ENCODE data around the gene IL6ST. TPM values are rescaled to one million over a fixed set of nuclear protein-coding genes. Genes with fewer than 3 reads are reported as not detected.

IL6ST gene
- total and polyA plus RNA-seq, 10 of the 15 experiments (the other 5 are each of a cell fraction or from before 2014, with no cell fraction given), result 1.5 to 139 (median 13.0) TPM

DNA sequence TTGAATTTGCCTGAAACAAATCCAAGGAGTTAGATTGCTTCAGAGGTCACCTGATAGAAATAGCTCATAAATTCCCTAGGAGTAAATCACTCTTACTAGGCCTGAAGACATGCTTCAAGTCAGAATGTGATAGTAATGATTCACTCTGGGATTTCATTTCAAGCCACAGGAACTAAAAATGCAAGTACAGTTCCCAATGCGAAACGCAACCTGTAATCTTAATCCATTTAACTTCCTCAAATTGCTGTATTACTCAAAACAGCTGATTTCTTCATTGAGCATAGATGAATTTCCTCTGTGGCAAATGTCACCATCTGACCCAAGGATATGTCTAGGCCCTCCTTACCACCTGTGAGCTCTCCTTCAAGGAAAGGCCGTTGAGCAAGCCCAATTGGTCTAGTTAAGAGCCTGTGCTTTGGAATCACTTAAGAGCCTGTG, 32.1 kb upstream of the IL6ST start (continued):
- TF ChIP-seq, protein P1, sequence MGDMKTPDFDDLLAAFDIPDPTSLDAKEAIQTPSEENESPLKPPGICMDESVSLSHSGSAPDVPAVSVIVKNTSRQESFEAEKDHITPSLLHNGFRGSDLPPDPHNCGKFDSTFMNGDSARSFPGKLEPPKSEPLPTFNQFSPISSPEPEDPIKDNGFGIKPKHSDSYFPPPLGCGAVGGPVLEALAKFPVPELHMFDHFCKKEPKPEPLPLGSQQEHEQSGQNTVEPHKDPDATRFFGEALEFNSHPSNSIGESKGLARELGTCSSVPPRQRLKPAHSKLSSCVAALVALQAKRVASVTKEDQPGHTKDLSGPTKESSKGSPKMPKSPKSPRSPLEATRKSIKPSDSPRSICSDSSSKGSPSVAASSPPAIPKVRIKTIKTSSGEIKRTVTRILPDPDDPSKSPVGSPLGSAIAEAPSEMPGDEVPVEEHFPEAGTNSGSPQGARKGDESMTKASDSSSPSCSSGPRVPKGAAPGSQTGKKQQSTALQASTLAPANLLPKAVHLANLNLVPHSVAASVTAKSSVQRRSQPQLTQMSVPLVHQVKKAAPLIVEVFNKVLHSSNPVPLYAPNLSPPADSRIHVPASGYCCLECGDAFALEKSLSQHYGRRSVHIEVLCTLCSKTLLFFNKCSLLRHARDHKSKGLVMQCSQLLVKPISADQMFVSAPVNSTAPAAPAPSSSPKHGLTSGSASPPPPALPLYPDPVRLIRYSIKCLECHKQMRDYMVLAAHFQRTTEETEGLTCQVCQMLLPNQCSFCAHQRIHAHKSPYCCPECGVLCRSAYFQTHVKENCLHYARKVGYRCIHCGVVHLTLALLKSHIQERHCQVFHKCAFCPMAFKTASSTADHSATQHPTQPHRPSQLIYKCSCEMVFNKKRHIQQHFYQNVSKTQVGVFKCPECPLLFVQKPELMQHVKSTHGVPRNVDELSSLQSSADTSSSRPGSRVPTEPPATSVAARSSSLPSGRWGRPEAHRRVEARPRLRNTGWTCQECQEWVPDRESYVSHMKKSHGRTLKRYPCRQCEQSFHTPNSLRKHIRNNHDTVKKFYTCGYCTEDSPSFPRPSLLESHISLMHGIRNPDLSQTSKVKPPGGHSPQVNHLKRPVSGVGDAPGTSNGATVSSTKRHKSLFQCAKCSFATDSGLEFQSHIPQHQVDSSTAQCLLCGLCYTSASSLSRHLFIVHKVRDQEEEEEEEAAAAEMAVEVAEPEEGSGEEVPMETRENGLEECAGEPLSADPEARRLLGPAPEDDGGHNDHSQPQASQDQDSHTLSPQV (IDR thresholded peaks at IDR 0.05), result no peak
- TF ChIP-seq HDGF (IDR thresholded peaks at IDR 0.05) (no peak), TBL1XR1 (IDR thresholded peaks at IDR 0.05; ENCODE audit: low read depth, low read length) (peak; percentile 89; the same call in 1 of the 2 replicates), HDAC2 (IDR thresholded peaks at IDR 0.05) (no peak), EED (IDR thresholded peaks at IDR 0.05; ENCODE audit: low read depth) (peak; percentile 97), JUNB (IDR thresholded peaks at IDR 0.05) (peak; percentile 100), MXI1 (IDR thresholded peaks at IDR 0.05; ENCODE audit: low read depth, low read length) (no peak), CEBPB (IDR thresholded peaks at IDR 0.05; ENCODE audit: borderline replicate concordance in 1 of 2, low read depth in 2 of 2, low read length in 2 of 2) (peak in 1 of 2 experiments; percentile 81; a peak in 1 of 4 replicates), ATF7 (IDR thresholded peaks at IDR 0.05; ENCODE audit: low read depth) (peak; percentile 82), CBX3 (IDR thresholded peaks at IDR 0.05; ENCODE audit: borderline replicate concordance, low read depth) (no peak), CBX5 (IDR thresholded peaks at IDR 0.05; ENCODE audit: low read depth) (0 out of 2 replicates have a peak, but pooled peaks have one; percentile 45), CHD2 (IDR thresholded peaks at IDR 0.05; ENCODE audit: borderline replicate concordance, low read depth, low read length) (no peak), YBX1 (IDR thresholded peaks at IDR 0.05) (no peak), TCF3 (IDR thresholded peaks at IDR 0.05; ENCODE audit: borderline replicate concordance, insufficient read depth, low read depth, low read length) (0 out of 2 replicates have a peak, but pooled peaks have one; percentile 55)
- TF ChIP-seq, protein P2, sequence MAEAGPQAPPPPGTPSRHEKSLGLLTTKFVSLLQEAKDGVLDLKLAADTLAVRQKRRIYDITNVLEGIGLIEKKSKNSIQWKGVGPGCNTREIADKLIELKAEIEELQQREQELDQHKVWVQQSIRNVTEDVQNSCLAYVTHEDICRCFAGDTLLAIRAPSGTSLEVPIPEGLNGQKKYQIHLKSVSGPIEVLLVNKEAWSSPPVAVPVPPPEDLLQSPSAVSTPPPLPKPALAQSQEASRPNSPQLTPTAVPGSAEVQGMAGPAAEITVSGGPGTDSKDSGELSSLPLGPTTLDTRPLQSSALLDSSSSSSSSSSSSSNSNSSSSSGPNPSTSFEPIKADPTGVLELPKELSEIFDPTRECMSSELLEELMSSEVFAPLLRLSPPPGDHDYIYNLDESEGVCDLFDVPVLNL (IDR thresholded peaks at IDR 0.05; ENCODE audit: low read depth, low read length), result no peak
- TF ChIP-seq, protein P3, sequence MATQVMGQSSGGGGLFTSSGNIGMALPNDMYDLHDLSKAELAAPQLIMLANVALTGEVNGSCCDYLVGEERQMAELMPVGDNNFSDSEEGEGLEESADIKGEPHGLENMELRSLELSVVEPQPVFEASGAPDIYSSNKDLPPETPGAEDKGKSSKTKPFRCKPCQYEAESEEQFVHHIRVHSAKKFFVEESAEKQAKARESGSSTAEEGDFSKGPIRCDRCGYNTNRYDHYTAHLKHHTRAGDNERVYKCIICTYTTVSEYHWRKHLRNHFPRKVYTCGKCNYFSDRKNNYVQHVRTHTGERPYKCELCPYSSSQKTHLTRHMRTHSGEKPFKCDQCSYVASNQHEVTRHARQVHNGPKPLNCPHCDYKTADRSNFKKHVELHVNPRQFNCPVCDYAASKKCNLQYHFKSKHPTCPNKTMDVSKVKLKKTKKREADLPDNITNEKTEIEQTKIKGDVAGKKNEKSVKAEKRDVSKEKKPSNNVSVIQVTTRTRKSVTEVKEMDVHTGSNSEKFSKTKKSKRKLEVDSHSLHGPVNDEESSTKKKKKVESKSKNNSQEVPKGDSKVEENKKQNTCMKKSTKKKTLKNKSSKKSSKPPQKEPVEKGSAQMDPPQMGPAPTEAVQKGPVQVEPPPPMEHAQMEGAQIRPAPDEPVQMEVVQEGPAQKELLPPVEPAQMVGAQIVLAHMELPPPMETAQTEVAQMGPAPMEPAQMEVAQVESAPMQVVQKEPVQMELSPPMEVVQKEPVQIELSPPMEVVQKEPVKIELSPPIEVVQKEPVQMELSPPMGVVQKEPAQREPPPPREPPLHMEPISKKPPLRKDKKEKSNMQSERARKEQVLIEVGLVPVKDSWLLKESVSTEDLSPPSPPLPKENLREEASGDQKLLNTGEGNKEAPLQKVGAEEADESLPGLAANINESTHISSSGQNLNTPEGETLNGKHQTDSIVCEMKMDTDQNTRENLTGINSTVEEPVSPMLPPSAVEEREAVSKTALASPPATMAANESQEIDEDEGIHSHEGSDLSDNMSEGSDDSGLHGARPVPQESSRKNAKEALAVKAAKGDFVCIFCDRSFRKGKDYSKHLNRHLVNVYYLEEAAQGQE (IDR thresholded peaks at IDR 0.05; ENCODE audit: low read depth, low read length), result no peak
- TF ChIP-seq, protein P4, sequence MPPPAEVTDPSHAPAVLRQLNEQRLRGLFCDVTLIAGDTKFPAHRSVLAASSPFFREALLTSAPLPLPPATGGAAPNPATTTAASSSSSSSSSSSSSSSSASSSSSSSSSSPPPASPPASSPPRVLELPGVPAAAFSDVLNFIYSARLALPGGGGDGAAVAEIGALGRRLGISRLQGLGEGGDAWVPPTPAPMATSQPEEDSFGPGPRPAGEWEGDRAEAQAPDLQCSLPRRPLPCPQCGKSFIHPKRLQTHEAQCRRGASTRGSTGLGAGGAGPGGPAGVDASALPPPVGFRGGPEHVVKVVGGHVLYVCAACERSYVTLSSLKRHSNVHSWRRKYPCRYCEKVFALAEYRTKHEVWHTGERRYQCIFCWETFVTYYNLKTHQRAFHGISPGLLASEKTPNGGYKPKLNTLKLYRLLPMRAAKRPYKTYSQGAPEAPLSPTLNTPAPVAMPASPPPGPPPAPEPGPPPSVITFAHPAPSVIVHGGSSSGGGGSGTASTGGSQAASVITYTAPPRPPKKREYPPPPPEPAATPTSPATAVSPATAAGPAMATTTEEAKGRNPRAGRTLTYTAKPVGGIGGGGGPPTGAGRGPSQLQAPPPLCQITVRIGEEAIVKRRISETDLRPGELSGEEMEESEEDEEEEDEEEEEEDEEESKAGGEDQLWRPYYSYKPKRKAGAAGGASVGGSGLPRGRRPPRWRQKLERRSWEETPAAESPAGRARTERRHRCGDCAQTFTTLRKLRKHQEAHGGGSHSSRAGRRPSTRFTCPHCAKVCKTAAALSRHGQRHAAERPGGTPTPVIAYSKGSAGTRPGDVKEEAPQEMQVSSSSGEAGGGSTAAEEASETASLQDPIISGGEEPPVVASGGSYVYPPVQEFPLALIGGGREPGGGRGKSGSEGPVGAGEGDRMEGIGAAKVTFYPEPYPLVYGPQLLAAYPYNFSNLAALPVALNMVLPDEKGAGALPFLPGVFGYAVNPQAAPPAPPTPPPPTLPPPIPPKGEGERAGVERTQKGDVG (CRISPR knock-in tag; IDR thresholded peaks at IDR 0.05), result no peak
- TF ChIP-seq, protein P5, sequence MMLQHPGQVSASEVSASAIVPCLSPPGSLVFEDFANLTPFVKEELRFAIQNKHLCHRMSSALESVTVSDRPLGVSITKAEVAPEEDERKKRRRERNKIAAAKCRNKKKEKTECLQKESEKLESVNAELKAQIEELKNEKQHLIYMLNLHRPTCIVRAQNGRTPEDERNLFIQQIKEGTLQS (IDR thresholded peaks at IDR 0.05; ENCODE audit: borderline replicate concordance, extremely low read depth, low read depth, low read length), result no peak
